Measurements from ENCODE around the gene ALDH1L1.

GRCh38 chr3:126124148-126124868 lies 56.1 kb downstream of the ALDH1L1 start:
- TF ChIP-seq, protein P1, sequence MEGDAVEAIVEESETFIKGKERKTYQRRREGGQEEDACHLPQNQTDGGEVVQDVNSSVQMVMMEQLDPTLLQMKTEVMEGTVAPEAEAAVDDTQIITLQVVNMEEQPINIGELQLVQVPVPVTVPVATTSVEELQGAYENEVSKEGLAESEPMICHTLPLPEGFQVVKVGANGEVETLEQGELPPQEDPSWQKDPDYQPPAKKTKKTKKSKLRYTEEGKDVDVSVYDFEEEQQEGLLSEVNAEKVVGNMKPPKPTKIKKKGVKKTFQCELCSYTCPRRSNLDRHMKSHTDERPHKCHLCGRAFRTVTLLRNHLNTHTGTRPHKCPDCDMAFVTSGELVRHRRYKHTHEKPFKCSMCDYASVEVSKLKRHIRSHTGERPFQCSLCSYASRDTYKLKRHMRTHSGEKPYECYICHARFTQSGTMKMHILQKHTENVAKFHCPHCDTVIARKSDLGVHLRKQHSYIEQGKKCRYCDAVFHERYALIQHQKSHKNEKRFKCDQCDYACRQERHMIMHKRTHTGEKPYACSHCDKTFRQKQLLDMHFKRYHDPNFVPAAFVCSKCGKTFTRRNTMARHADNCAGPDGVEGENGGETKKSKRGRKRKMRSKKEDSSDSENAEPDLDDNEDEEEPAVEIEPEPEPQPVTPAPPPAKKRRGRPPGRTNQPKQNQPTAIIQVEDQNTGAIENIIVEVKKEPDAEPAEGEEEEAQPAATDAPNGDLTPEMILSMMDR (IDR thresholded peaks at IDR 0.05): no peak
- TF ChIP-seq POLR2A (IDR thresholded peaks at IDR 0.05): no peak

All from body of pancreas (tissue), 4 donors.